Superior temporal gyrus (tissue), 1 donor: ENCODE measurements around the gene WIPF2.
A peak's percentile ranks its signal among the peaks of the same experiment; 100 is the strongest.

Experiments
- DNase-seq: peaks from one replicate; pipeline ENCODE4 v3.0.0-alpha.2; 2016; ENCODE audit errors: extremely low spot score

The WIPF2 gene

DNA sequence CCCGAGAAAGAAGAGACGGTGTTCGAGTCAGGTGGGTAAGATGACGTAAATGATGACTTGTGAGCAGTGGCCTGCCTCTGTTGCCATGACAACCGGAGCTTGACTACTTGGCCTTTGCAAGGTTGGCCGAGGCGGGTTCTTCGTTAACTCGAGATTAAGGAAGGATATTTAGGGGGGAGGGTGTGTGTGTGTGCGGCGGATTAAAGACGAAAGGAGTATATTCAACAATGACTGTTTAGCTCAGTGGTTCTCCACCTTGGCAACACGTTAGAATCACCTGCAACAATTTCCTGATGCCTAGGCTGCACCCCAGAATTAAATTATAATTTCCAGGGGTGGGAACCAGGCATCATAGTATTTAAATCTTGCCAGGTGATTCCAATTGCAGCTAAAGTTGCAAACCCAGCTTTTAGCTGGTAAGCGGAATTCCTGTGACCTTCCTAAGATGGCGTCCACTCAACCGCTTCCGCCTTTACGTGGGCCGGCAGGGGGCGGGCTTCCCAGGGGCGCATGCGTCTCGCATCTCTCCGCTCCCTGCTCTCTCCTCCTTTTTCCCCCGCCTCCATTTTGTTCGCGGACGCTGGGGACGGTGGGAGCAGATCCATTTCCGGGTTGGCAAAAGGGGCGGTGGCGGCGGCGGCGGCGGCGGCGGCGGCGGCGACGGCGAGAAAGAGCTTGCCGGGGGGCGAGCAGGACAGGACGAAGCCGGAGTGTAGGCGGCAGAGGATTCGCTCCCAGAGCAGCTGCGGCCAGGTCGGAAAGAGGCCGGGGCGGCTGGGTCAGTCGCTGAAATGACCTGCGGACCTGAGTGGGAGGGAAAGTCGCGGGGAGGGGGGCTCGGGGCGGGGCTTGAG is at the start of gene WIPF2:
Gene WIPF2, plus strand, starts transcription at position 565 of the 854 bp plus-strand sequence. CDS start 37,156 bp downstream, outside the sequence.
- peak; percentile 96 for DNase-seq

- DNase-seq = no peak
Observed at GRCh38 chr17:40170325-40170724, 48.8 kb upstream of the WIPF2 start.

GRCh38 chr17:40171750-40172149 is 47.4 kb upstream of the WIPF2 start:
- DNase-seq = no peak

- DNase-seq = no peak
Observed at GRCh38 chr17:40173091-40173777, 45.9 kb upstream of the WIPF2 start.

DNA sequence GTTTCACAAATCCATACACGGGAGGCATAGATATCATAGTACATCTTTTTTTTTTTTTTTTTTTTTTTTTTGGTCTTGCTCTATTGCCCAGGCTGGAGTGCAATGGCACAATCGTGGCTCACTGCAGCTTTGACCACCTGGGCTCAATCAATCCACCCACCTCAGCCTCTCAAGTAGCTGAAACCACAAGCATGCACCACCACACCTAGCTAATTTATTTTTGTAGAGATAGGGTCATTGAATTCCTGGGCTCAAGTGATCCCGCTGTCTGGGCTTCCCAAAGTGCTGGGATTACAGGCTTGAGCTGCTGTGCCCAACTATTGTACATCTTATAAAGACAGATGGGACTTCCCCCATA is 45.3 kb upstream of the WIPF2 start:
- DNase-seq = no peak

DNA sequence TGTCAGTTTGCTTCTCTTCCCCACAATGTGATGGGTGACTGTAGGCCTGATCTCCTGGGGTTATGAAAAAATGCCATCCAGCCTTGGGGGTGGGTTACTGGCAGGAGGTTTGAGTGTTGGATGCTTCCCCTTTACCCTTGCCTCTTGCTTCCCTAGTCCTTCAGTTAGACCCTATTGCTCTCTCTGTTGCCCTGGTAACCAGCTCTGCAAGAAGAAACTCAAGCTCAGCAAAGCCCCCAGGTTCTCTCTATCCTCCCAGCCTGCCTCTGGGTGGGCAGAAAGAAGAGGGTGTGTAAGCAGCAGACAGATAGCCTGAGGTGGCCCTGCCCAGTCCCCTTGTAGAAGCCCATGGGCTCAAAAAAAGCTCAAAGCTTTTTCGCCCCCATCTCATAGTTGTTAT is 44.6 kb upstream of the WIPF2 start:
- no peak for DNase-seq

- DNase-seq = no peak
Observed at GRCh38 chr17:40175928-40176753, 43.0 kb upstream of the WIPF2 start.

- no peak for DNase-seq
Observed at GRCh38 chr17:40176754-40177110, 42.4 kb upstream of the WIPF2 start.

DNA sequence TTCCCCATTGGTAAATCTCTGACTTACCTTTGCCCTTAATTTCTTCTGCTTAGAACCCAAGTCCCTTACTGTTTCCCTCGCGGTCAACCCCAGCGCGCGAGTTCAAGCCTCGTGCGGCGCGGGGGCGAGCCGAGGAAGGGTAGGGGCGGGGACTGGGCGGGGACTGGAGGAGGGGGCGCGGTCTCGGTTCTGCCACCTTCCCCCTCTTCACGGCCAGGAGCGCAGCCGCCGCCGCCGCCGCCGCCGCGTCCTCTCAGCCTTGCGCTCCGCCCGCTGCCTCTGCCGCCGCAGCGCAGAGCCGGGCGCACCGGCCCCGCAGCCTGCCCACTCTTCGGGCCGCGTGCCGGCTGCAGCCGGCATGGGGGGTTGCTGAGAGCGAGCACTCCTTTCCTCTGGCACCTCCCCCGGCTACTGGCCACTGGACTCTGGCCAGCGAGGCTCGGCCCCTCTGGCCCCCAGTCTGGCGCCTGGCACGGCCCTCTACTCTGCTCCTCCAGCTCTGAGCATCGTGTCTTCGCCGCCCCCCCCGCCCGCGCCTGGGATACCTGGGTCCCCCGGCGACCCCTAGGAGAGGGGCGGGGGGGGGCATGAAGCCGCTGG is 41.7 kb upstream of the WIPF2 start, which contains the start of gene RAPGEFL1:
Gene RAPGEFL1, plus strand, starts transcription at position 196 of the 600 bp plus-strand sequence. Its CDS starts 392 bp downstream, at position 588.
- DNase-seq = no peak

GRCh38 chr17:40178021-40178601 is 41.0 kb upstream of the WIPF2 start:
- DNase-seq = no peak

DNA sequence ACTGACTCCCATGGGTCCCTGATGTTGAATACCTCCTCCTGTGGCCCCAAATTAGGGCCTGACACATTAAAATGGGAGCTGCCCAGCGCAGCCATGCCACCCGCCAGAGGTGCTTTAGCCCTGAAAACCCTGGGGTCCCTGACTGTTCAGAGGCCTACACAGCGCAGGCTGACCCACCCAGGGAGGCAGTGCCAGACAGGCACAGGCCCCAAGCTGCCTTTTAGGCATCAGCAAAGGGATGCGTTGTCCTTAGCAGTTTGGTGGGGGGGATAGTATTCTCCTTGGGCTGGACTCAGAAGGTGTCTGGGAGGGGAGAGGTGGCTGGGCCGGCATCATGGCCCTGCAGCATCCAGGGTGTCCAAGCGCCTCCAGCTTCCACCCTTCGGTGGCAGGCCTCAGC is 40.4 kb upstream of the WIPF2 start:
- DNase-seq = no peak

GRCh38 chr17:40179923-40180659 is 39.0 kb upstream of the WIPF2 start:
- no peak for DNase-seq

DNA sequence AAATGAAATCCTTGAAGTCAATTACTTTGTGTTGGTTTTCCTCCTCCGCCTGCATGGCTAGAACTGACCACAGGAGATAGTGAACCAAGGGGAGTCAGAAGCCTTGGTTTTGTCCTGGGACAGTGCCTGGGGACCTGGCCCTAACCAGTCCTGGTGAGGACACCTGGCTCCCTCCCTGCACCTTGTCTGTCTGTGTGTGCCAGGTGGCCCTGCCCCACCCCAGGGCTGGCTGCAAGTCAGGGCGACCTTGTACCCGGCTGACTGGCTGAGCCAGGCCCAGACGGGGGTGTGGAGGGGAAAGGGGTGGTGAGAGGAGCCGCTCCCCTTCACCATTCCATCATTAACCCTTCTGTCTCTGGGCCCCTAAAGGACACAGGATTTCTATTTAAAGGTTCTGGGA is 38.4 kb upstream of the WIPF2 start:
- no peak for DNase-seq

DNA sequence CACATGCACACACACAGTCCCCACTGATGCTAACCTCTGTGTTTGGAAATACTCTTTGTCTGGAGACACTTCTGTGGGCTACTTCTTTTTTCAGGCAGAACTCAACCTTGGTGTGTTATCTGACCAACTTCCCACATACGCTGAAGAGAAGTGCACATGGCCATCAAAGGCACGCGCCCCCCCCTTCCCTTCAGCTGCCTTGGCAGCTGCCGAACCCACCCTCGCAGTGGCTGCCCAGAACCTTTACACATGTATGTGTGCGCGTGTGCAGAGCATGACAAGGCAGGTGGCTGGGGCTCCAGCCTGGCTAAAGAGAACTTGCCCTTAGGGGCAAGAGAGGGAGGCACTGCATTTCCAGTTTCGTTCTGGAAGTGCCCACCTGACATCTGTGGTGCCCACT is 37.9 kb upstream of the WIPF2 start:
- DNase-seq = no peak

GRCh38 chr17:40182606-40183005 is 36.5 kb upstream of the WIPF2 start:
- no peak for DNase-seq

DNA sequence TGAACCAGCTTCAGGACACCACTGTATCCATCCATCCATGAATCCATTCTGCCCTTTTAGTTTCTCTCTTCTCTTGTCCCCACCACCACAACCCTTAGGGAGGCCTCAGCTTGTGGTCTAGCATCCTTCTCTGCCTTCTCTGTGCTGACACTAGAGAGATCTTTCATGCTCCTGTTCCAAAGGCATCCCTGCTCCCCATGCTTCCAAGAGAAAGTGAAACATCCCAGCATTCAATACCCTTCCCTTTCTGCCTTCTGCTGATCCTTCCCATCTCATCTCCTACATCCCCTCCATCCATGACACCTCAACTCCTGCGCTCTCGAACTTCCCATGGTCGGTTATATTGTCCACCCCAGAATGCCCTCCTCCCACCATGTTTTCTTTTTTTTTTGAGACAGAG is 31.9 kb upstream of the WIPF2 start:
- no peak for DNase-seq

DNA sequence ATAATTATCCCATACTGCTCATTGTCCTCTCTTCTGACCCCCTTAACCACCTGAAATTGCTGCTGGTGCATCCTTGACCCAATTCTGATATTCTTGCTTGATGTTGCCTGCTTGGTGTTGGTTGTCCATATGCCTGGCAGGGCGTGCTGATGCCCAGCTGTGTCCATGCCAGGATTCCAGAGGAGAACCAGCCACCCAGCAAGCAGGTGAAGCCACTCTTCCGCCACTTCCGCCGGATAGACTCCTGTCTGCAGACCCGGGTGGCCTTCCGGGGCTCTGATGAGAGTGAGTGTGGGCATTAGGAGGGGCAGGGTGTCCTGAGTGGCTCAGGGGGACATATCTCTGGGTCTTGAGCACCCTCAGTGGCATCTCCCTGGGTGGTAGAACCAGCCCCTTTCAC is 30.4 kb upstream of the WIPF2 start:
- no peak for DNase-seq

DNA sequence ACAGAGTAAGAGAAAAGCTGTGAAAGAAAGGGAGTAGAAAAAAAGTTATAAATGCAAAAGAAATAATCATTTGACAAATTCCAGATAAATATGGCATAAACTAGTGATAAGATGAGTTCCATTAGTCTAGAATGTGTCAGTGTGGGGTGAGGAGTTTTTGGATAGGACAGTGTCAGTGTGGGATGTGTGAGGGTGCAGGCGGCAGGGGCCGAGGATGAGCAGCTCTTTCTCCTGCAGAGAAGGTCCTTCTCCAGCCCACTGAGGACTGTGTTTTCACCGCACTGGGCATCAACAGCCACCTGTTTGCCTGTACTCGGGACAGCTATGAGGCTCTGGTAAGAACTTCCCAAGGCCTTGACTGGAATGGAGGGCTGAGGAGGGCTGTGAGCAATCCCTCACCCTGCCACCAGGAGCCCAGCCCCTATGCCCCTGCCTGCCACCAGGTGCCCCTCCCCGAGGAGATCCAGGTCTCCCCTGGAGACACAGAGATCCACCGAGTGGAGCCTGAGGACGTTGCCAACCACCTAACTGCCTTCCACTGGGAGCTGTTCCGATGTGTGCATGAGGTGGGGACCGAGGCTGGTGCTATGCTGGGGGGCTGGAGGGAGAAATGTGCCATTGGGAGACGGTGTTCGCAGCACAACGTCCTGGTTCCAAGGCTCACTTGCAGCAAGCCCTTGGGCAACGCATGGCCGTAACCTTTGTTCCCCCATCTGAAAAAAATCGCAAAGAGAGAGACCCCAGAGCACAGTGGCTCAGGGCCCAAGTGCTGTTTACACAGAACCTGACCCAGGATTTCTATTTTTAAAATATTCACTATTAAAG is 28.7 kb upstream of the WIPF2 start:
- no peak for DNase-seq

- peak; percentile 69 for DNase-seq
Observed at GRCh38 chr17:40191237-40192208, 27.6 kb upstream of the WIPF2 start.
